Upper lobe of left lung (tissue), 6 donors: Measurements from ENCODE around the gene OR1A1. TPM values are rescaled to one million over a fixed set of nuclear protein-coding genes. Genes with fewer than 3 reads are reported as not detected.
"Not testable (repeated sequence)": the region's sequence is repeated elsewhere in the genome, so short reads cannot be mapped to it uniquely, and the experiment has no call there.

Experiments
- ATAC-seq, 2 donors: fragments of 200-7000 bp; cut with Tn5 transposase; one replicate each; pipeline ENCODE4 v1.9.1; 2022; ENCODE audit warnings: mild to moderate bottlenecking in 2 of 2, moderate library complexity in 2 of 2; ENCODE audit not compliant: low FRiP score in 2 of 2
- DNase-seq, 2 donors: peaks; one replicate each; pipeline ENCODE4 v3.0.0-alpha.2; 2019 to 2020
- H3K27ac ChIP-seq, 4 donors: fragments of 200-600 bp; sonication (generic); one replicate each; pipeline ENCODE4 v1.5.1; 2016 to 2019
- H3K27me3 ChIP-seq, 4 donors: fragments of 200-600 bp; sonication (generic); one replicate each; pipeline ENCODE4 v1.5.1; 2017 to 2019
- H3K36me3 ChIP-seq, 4 donors: fragments of 200-600 bp; sonication (generic); one replicate each; pipeline ENCODE4 v1.5.1; 2016 to 2019
- H3K4me1 ChIP-seq, 4 donors: fragments of 200-600 bp; sonication (generic); one replicate each; pipeline ENCODE4 v1.5.1; 2018 to 2019
- H3K4me3 ChIP-seq, 4 donors: fragments of 200-600 bp; sonication (generic); one replicate each; pipeline ENCODE4 v1.5.1; 2017 to 2019; ENCODE audit warnings: mild to moderate bottlenecking in 2 of 4, moderate library complexity in 1 of 4
- H3K9me3 ChIP-seq, 4 donors: fragments of 200-600 bp; sonication (generic); one replicate each; pipeline ENCODE4 v1.5.1; 2018 to 2019
- CTCF ChIP-seq, 6 experiments: fragments of 450-650 bp in 4 of 6; fragments of 200-600 bp in 2 of 6; sonication (generic) in 2 of 6; IDR thresholded peaks; one replicate each; pipeline ENCODE4 v1.5.1; 2016 to 2019; ENCODE audit warnings: antibody characterized with exemption in 6 of 6
- EP300 ChIP-seq, 4 donors: sonication (generic); formaldehyde crosslinking; IDR thresholded peaks; one replicate each; pipeline ENCODE4 v1.5.1; 2017; ENCODE audit warnings: antibody characterized with exemption in 4 of 4, control low read depth in 2 of 4
- POLR2A ChIP-seq, 4 donors: fragments of 450-650 bp; IDR thresholded peaks; one replicate each; pipeline ENCODE4 v1.5.1; 2016 to 2017; ENCODE audit warnings: antibody characterized with exemption in 4 of 4, mild to moderate bottlenecking in 2 of 4
- POLR2AphosphoS5 ChIP-seq, 2 donors: sonication (generic); formaldehyde crosslinking; IDR thresholded peaks; one replicate each; pipeline ENCODE4 v1.5.1; 2017; ENCODE audit warnings: antibody characterized with exemption in 2 of 2
- WGBS, 2 donors: methylation state at CpG; one replicate each; pipeline ENCODE4 v1.1.5; 2017 to 2018; 5-methylcytosine and 5-hydroxymethylcytosine counted together
- total RNA-seq, 6 donors: library from RNA; depleted of rRNA in 4 of 6; stranded (reverse); fragments of >200 nt in 4 of 6; gene quantifications; one replicate each; pipeline versions ENCODE4 v1.1.0 to v1.2.1, GENCODE V29; 2016 to 2021
- donor health status: DM: no; HTN: no; CAD: no; lungs with moderate emphysema.
- donor health status: DM: no; HTN: yes; CAD: no; lungs with severe emphysema.

OR1A1 gene
- total RNA-seq, 6 donors from 2014 or later = not detected

- 61 to 92% methylated on average over 3 of the region's 3 CpGs for WGBS, 2 donors
- Histone ChIP-seq H3K4me1 (no peaks in the 10 kb centered on the region), H3K27me3 (no peaks in the 10 kb centered on the region), H3K36me3 (no peaks in the 10 kb centered on the region), H3K4me3 (no peak overlapping the region), H3K9me3 (no peaks in the 10 kb centered on the region), H3K27ac (no peak overlapping the region)
- TF ChIP-seq EP300 (IDR thresholded peaks at IDR 0.05) = no peak
- TF ChIP-seq POLR2AphosphoS5 (IDR thresholded peaks at IDR 0.05) = no peak
- TF ChIP-seq CTCF (IDR thresholded peaks at IDR 0.05) = no peak
- no peak for TF ChIP-seq POLR2A (IDR thresholded peaks at IDR 0.05)
- ATAC-seq = no peak
- DNase-seq = no peak
These were observed 5.5 kb downstream of the OR1A1 start for GRCh38 chr17:3213001-3213400.

GRCh38 chr17:3213587-3213986, 6.1 kb downstream of the OR1A1 start:
- ATAC-seq = no peak
- TF ChIP-seq CTCF (IDR thresholded peaks at IDR 0.05) (no peak), POLR2A (IDR thresholded peaks at IDR 0.05) (no peak), POLR2AphosphoS5 (IDR thresholded peaks at IDR 0.05) (no peak), EP300 (IDR thresholded peaks at IDR 0.05) (no peak)
- H3K27ac ChIP-seq = no peak overlapping the region
- 63 to 68% methylated on average over 6 of the region's 6 CpGs for WGBS, 2 donors
- no peak overlapping the region for H3K4me3 ChIP-seq
- no peak for DNase-seq
- no peaks in the 10 kb centered on the region for H3K4me1 ChIP-seq
- no peaks in the 10 kb centered on the region for H3K9me3 ChIP-seq
- H3K27me3 ChIP-seq = no peaks in the 10 kb centered on the region
- H3K36me3 ChIP-seq = no peaks in the 10 kb centered on the region

GRCh38 chr17:3219978-3220377, 12.5 kb downstream of the OR1A1 start:
- H3K4me3 ChIP-seq, H3K36me3 ChIP-seq, ATAC-seq, DNase-seq, H3K9me3 ChIP-seq, H3K27me3 ChIP-seq, H3K4me1 ChIP-seq, H3K27ac ChIP-seq: not testable (repeated sequence)
- WGBS, 2 donors = 64 to 80% methylated on average over 3 of the region's 3 CpGs

- DNase-seq (no peak), ATAC-seq (no peak)
- no peaks in the 10 kb centered on the region for H3K4me1 ChIP-seq
- 86 to 92% methylated on average over 2 of the region's 2 CpGs for WGBS, 2 donors
- H3K27ac ChIP-seq = no peak overlapping the region
- no peaks in the 10 kb centered on the region for H3K27me3 ChIP-seq
- H3K36me3 ChIP-seq = no peaks in the 10 kb centered on the region
- TF ChIP-seq CTCF (IDR thresholded peaks at IDR 0.05) (no peak), EP300 (IDR thresholded peaks at IDR 0.05) (no peak), POLR2AphosphoS5 (IDR thresholded peaks at IDR 0.05) (no peak), POLR2A (IDR thresholded peaks at IDR 0.05) (no peak)
- no peak overlapping the region for H3K4me3 ChIP-seq
- H3K9me3 ChIP-seq = no peaks in the 10 kb centered on the region
These were observed 14.4 kb downstream of the OR1A1 start for GRCh38 chr17:3221850-3222249.

- Histone ChIP-seq H3K27me3 (no peaks in the 10 kb centered on the region), H3K27ac (no peak overlapping the region), H3K4me1 (no peaks in the 10 kb centered on the region), H3K36me3 (no peaks in the 10 kb centered on the region), H3K9me3 (no peaks in the 10 kb centered on the region), H3K4me3 (no peak overlapping the region)
- WGBS, 2 donors = 67 to 86% methylated on average over 2 of the region's 2 CpGs
- TF ChIP-seq EP300 (IDR thresholded peaks at IDR 0.05) (no peak), POLR2AphosphoS5 (IDR thresholded peaks at IDR 0.05) (no peak), POLR2A (IDR thresholded peaks at IDR 0.05) (no peak), CTCF (IDR thresholded peaks at IDR 0.05) (no peak)
- ATAC-seq (no peak), DNase-seq (no peak)
These were observed 15.0 kb downstream of the OR1A1 start for GRCh38 chr17:3222505-3222904.

- not testable (repeated sequence) for H3K4me3 ChIP-seq, H3K36me3 ChIP-seq, H3K27ac ChIP-seq, H3K27me3 ChIP-seq, H3K9me3 ChIP-seq, H3K4me1 ChIP-seq, ATAC-seq, DNase-seq
These were observed 17.4 kb downstream of the OR1A1 start for GRCh38 chr17:3224721-3225352.

GRCh38 chr17:3232300-3232699, 24.8 kb downstream of the OR1A1 start:
- not testable (repeated sequence) for H3K4me1 ChIP-seq, ATAC-seq, H3K9me3 ChIP-seq, H3K27ac ChIP-seq, DNase-seq, H3K27me3 ChIP-seq, H3K36me3 ChIP-seq, H3K4me3 ChIP-seq
- WGBS, 2 donors = 83 to 87% methylated on average over 7 to 8 of the region's 8 CpGs

GRCh38 chr17:3238685-3239084, 31.2 kb downstream of the OR1A1 start:
- not testable (repeated sequence) for H3K4me1 ChIP-seq, H3K4me3 ChIP-seq, H3K36me3 ChIP-seq, H3K27ac ChIP-seq, H3K9me3 ChIP-seq, H3K27me3 ChIP-seq
- peak in 1 of 2 donors; percentile 28 for DNase-seq
- peak; percentile 53 to 81 for ATAC-seq
- WGBS, 2 donors = 15% methylated on average over 2 of the region's 2 CpGs; no CpG with 5 or more reads in 1 of the 2 donors

GRCh38 chr17:3241044-3241443, 33.6 kb downstream of the OR1A1 start:
- H3K4me3 ChIP-seq, DNase-seq, ATAC-seq, H3K27ac ChIP-seq, H3K36me3 ChIP-seq, H3K4me1 ChIP-seq, H3K27me3 ChIP-seq, H3K9me3 ChIP-seq: not testable (repeated sequence)
- 78 to 88% methylated on average over 1 of the region's 1 CpG for WGBS, 2 donors
